ENCODE results near the gene LRRN4CL. TPM values are rescaled to one million over a fixed set of nuclear protein-coding genes. Genes with fewer than 3 reads are reported as not detected.

LRRN4CL gene
- total and polyA plus RNA-seq, 9 of the 15 experiments (the other 6 are each of a cell fraction or from before 2014, with no cell fraction given) = 0.03 to 0.11 (median 0.05) TPM; not detected in 4

GRCh38 chr11:62665075-62665598 is 24.2 kb downstream of the LRRN4CL start, which contains the start of the genes C11orf98 and CSKMT (continued):
- TF ChIP-seq MLLT1 (IDR thresholded peaks at IDR 0.05) = peak in 1 of 2 experiments; percentile 67; a peak in 2 of 4 replicates
- TF ChIP-seq TEAD1 (CRISPR knock-in tag; IDR thresholded peaks at IDR 0.05) = peak in 1 of 2 experiments; percentile 70; a peak in 2 of 4 replicates
- TF ChIP-seq ZNF57 (CRISPR knock-in tag; IDR thresholded peaks at IDR 0.05) = no peak
- TF ChIP-seq ZNF280B (CRISPR knock-in tag; IDR thresholded peaks at IDR 0.05) = no peak
- peak; percentile 76 for TF ChIP-seq TAF7 (tag; IDR thresholded peaks at IDR 0.05)
- peak; percentile 100 for TF ChIP-seq POLR2G (IDR thresholded peaks at IDR 0.05; ENCODE audit: low read depth, low read length)
- TF ChIP-seq ATF4 (CRISPR knock-in tag; IDR thresholded peaks at IDR 0.05) = peak; percentile 84
- peak; percentile 80 for TF ChIP-seq EP400 (IDR thresholded peaks at IDR 0.05)
- TF ChIP-seq ZNF639 (CRISPR knock-in tag; conservative IDR thresholded peaks at IDR 0.05 in 1 of 2, IDR thresholded peaks at IDR 0.05 in 1 of 2) = peak in 1 of 2 experiments; percentile 49; a peak in 1 of 4 replicates
- TF ChIP-seq MAZ (CRISPR knock-in tag; conservative IDR thresholded peaks at IDR 0.05 in 1 of 2, IDR thresholded peaks at IDR 0.05 in 1 of 2) = peak; percentile 81 to 89; a peak in 3 of 4 replicates
- no peak for TF ChIP-seq ZKSCAN8 (CRISPR knock-in tag; IDR thresholded peaks at IDR 0.05)
- TF ChIP-seq ZNF184 (CRISPR knock-in tag; IDR thresholded peaks at IDR 0.05) = no peak
- TF ChIP-seq NCOA2 (IDR thresholded peaks at IDR 0.05; ENCODE audit: partially characterized antibody in 2 of 2) = no peak
- no peak for TF ChIP-seq ZNF347 (CRISPR knock-in tag; IDR thresholded peaks at IDR 0.05; ENCODE audit: low read depth)
- TF ChIP-seq ZNF785 (CRISPR knock-in tag; IDR thresholded peaks at IDR 0.05) = no peak
- no peak for TF ChIP-seq ZNF140 (CRISPR knock-in tag; IDR thresholded peaks at IDR 0.05)
- peak; percentile 24; the same call in 1 of the 2 replicates for TF ChIP-seq TGIF2 (CRISPR knock-in tag; IDR thresholded peaks at IDR 0.05)
- TF ChIP-seq CHCHD3 (CRISPR knock-in tag; IDR thresholded peaks at IDR 0.05) = peak; percentile 97
- peak; percentile 36 for TF ChIP-seq TFE3 (CRISPR knock-in tag; IDR thresholded peaks at IDR 0.05)
- TF ChIP-seq CCNT2 (IDR thresholded peaks at IDR 0.05; ENCODE audit: borderline replicate concordance, extremely low read depth, insufficient read length, low read depth, low read length) = peak; percentile 70

Data from K562 (cell line).